ENCODE measurements around the gene CDK6. TPM values are rescaled to one million over a fixed set of nuclear protein-coding genes. Genes with fewer than 3 reads are reported as not detected.

The CDK6 gene
- total RNA-seq, 1 donor from 2014 or later: 31.0 TPM

DNA sequence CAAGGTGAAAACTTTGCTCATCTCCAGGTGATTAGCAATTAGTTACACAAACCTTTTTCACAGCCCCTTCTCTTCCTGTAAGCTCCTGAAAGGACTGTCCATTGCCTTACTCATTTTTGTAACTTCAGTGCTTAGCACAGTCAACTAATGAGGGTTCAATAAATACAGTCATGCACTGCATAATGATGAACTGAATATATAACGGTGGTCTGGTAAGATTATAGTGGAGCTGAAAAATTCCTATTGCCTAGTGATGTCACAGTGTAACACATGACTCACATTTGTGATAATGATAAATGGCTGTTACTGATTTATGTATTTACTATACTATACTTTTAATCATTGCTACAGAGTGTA is 233.3 kb downstream of the CDK6 start:
- DNase-seq (ENCODE audit: low spot score) (no peak), ATAC-seq (no peak)
- intact Hi-C loops (cut with DNase I): no loop called here

DNA sequence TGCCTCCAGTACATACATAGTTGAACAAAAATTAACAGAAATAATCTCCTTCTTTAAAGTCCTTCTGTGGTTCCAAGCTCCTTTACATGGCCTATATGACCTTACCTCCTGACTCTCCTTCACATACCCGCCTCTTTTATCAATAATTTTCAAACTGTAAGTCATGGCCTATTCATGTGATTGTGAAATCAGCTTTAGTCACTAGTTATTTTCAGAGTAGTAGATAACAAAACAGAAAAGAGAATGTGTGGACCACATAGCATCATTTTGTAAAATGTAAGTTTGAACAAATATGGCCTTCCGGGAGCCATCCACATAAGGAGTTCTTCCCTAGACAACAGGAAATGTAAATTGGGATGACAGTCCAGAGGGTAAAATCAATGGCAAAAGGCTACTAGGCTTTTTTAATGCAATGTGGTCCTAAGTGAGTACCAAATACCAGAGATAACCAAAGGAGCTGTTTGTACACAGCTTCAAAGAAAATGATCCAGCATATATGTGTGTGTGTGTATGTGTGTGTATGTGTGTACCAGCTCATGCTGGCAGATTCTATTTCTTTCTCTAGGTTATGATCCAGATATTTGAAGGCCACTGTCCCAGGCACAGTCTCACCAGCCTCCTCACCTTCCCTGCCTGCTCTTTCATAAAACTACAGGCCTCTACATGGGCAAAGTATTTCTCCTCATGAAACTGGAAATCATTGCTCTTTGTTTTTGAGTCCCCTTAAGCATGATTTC is 233.9 kb downstream of the CDK6 start:
- intact Hi-C loops (cut with DNase I): no loop called here
- DNase-seq (ENCODE audit: low spot score) (no peak), ATAC-seq (no peak)

DNA sequence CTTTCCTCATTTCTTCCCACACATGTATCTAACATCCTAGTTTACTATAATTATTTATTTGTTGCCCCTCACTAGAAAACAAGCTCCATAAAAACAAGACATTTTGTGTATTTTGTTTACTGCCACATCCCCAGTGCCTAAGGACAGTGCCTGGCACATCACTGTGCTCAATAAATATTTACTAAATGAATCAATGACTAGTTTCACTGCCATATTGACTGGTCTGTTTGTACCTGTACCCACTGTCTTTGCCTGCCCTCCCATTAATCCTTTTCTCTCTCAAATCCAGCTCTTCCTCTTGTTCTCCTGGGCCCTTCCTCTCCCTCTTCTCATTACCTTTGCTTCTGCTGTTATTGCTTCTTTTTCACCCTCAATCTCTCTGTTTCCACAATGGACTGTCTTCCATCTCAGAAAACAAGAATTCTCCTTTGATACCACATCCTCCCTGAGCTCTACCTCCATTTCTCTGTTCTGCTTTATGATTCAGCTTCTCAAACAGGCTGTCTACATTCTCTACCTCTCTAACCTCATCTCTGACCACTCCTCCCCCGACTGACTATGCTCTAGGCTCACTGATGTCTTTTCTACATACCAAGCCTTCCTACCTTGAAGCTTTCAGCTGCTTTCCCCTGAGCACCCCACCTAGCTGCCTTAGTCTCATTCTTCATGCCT is 237.9 kb downstream of the CDK6 start:
- intact Hi-C loops (cut with DNase I): no loop called here
- ATAC-seq (no peak), DNase-seq (ENCODE audit: low spot score) (no peak)

DNA sequence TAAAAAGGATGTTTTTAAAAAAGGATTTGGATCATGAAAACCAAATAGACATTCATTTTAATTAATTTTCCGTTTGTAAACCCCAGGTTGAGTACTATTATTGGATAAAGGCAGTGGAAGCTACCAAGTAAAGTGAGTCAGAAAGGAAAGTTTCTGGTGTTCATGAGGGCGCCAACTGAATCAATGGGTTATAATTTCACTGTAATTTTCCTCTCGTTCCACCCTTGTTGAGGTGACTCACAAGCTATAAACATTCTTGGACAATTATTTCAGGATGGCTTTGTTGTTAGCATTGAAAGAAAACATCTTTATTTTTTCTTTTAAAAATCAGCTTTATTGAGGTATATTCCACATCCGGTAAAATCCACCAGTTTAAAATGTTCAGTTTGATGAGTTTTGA is 241.1 kb downstream of the CDK6 start:
- DNase-seq (ENCODE audit: low spot score) (no peak), ATAC-seq (no peak)
- intact Hi-C loops (cut with DNase I): no loop called here

DNA sequence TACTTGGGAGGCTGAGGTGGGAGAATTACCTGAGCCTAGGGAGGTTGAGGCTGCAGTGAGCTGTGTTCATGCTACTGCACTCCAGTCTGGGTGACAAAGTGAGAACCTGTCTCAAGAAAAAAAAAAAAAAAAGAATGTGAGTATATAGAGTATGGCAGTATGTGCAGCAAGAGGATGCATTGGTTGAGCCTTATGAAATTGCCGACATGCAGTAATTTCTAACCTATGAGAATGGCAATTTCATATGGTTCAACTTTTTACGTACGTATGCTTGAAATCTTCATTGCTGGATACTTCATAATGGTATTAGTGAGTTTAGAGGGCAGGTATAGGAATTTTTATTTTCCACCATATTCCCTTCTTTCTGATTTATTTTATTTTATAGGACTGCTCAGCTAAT is 241.6 kb downstream of the CDK6 start:
- DNase-seq (ENCODE audit: low spot score) (no peak), ATAC-seq (no peak)
- intact Hi-C loops (cut with DNase I): no loop called here

DNA sequence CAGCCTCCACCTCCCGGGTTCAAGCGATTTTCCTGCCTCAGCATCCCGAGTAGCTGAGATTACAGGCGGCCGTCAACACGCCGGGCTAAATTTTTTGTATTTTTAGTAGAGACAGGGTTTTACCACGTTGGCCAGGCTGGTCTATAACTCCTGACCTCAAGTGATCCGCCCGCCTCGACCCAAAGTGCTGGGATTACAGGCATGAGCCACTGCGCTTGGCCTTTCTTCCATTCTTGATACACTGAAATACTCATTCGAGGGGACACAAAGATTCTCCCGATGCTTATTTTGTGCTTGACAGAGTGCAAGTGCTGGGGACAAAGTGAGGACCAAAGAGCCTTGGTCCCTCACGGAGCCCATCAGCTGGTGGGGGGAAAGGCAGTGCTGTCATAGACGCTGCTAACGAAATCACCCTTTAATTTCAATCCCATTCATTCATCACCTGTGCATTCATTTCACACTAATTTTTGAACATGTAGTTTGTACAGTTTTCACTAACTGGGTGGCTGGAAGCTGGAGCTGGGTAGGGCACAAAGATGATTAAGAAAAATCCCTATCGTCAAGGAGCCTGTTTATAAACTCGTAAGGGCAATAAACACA is 245.6 kb downstream of the CDK6 start:
- intact Hi-C loops (cut with DNase I): no loop called here

DNA sequence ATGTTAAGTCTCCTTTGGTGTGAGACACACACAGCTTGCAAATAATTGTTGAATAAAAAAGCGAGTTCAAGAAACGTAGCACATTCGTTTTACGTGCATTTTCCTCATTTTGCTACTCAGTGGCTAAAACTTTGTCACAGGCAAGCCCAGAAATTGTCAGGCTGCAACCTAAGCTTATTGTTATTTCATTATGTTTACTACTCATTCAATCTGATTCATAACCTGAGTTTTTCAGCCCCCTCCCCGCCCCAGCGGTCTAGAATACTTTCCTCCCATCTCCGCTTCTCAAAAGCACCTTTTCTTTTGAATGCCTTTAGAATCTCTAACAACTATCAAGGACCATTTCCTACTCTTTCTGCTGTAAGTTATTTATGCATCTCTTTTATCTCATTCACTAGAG is 247.3 kb downstream of the CDK6 start:
- DNase-seq (ENCODE audit: low spot score) (no peak), ATAC-seq (no peak)
- intact Hi-C loops (cut with DNase I): no loop called here

More for the DNA sequence above, 245.6 kb downstream of the CDK6 start:
- ATAC-seq (no peak), DNase-seq (ENCODE audit: low spot score) (no peak)

DNA sequence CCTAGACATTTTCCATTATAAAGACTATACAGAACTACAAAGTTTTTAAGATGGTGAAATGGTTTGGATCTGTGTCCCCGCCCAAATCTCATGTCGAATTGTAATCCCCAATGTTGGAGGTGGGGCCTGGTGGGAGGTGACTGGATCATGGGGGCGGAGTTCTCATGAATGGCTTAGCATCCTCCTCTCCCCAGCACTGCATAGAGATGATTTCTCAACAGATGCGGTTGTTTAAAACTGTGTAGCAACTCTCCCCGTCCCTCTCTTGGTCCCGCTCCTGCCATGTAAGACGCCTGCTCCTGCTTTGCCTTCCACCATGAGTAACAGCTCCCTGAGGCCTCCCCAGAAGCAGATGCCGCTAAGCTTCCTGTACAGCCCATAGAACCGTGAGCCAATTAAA is 247.8 kb downstream of the CDK6 start:
- intact Hi-C loops (cut with DNase I): no loop called here
- ATAC-seq (no peak), DNase-seq (ENCODE audit: low spot score) (no peak)

DNA sequence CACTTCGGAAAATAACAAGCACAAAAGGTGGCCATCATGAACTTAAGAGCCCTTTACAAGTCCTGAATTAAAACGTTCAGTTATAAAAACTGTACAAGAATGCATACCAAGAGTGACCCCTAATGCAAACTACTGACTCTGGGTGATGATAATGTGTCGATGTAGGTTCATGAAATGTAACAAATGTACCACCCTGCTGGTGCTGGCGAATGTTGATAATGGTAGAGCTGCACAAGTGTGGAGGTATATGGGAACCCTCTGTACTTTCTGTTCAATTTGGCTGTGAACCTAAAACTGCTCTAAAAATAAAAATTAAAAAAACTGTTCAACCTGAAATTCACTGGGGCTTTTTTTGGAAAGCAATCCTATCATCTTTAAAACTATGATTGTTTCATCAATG is 249.5 kb downstream of the CDK6 start:
- no peak for DNase-seq (ENCODE audit: low spot score)
- ATAC-seq: no peak
- intact Hi-C loops (cut with DNase I): no loop called here

DNA sequence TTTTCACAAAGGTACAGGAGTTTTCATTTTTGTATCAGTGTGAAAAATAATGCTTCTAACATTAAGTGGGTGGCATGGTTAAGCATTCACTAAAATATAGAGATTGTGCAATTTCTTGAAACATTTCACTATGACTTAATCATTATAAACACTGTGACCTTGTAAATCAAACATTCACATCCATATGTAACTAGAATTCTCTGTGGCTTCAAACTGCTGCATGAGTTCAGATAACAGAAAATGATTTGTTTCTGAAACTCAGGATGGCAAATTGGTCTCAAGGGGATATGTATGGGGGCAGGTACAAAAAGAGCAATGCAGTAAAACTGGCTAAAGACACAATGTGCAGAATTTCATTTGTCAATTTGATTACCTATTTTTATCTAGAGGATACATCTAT is 250.0 kb downstream of the CDK6 start:
- DNase-seq (ENCODE audit: low spot score) (no peak), ATAC-seq (no peak)
- intact Hi-C loops (cut with DNase I): no loop called here

DNA sequence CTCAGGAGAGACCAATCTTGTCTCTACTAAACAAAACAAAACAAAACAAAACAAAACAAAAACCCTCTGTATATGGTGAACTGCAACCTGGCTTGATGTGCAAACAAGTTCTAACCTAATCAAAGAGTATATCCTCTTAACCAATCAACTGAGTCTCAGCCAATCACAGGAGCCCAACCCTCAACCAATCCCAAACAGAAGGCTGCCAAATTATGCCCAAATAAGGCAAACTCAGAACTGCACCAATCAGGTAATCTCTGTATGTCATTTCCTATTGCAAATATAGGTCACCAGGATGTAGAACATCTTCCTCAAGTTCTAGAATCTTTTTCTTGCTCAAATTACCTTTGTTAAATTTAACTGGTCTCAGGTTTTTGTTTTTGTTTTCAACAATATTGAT is 251.4 kb downstream of the CDK6 start:
- no peak for DNase-seq (ENCODE audit: low spot score)
- no peak for ATAC-seq
- intact Hi-C loops (cut with DNase I): no loop called here

DNA sequence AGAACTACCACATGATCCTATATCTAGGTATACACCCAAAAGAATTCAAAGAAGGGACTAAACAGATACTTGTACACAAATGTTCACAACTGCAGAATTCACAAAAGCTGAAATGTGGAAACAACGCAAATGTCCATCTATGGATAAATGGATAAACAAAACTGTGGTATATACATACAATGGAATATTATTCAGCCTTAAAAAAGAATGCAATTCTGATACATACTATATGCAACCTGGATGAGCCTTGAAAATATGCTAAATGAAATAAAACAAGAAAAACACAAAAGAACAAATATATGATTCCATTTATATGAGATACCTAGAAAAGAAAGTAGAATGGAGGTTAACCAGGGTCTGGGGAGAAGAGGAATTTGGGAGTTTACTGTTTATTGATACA is 253.4 kb downstream of the CDK6 start:
- intact Hi-C loops (cut with DNase I): no loop called here
- no peak for ATAC-seq
- DNase-seq (ENCODE audit: low spot score): no peak

DNA sequence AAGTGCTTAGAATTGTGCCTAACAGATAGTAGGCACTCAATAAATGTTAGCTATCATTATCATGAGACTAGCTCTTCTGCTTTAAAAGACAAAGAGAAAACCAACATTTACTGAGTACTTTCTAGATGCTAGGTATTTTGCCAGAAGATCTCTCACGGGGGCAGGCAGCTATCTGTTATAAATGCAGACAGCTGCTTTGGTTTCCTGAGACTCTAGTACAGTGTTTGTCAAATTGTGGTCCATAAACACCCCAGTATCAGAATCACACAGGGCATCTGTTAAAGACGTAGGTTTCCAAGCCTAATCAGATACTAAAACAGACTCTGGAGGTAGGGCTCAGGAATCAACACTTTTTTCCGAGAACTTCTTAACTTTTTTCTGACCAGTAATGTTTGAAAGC is 260.1 kb downstream of the CDK6 start:
- ATAC-seq: no peak
- intact Hi-C loops (cut with DNase I): no loop called here

DNA sequence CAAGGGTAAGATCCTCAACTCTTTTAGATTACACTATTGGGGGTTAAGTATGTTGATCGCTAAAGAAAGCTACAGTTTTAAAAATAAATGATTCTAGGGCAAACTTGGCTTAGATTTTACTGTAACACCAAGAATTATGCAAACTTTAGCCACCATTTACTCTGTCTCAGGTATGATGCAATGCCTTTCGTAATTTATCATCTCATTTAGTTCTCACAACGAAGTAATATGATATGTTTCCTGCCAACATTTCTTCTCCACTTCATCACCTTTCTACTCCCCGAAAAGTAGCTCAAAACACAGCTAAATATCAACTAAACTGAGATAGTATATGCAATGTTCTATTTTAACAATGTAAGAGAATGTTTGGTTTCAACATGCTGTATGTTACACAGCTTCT is 267.2 kb downstream of the CDK6 start:
- intact Hi-C loops (cut with DNase I): no loop called here
- DNase-seq (ENCODE audit: low spot score): no peak
- no peak for ATAC-seq

More for the DNA sequence above, 260.1 kb downstream of the CDK6 start:
- no peak for DNase-seq (ENCODE audit: low spot score)

DNA sequence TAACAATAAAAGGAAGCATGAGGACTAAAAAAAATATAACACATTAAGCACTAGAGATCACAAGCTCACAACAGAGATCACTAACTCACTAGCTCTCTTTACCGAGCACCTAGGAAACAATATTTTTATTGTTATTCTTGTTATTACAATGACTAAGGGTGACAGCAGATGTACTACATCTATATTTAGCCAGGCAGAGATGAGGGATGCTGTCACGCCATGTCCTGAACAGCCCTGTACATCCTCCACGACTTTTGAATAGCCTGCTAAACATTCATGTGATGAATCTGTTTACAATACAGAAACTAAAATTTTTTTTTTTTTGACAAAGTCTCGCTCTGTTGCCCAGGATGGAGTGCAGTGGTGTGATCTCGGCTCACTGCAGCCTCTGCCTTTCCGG is 268.9 kb downstream of the CDK6 start:
- intact Hi-C loops (cut with DNase I): no loop called here

DNA sequence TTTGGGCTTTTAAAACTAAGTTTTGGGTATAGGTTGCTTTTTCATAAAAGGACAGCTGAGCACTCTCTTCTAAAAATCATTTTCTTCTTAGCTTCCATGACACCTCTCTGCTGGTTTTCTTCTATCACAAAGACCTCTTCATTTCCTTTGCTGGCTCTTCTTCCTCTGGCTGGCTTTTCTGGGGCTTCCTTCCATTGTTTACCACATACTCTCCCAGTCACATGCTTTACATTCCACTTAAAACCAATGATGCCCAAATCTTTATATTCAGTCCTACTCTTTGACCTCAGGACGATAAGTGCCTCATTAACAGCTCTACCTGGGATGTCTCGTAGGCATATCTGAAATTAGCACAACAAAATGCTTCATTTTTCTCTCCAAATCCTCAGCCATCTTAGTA is 273.0 kb downstream of the CDK6 start:
- intact Hi-C loops (cut with DNase I): no loop called here
- ATAC-seq: no peak

More for the DNA sequence above, 268.9 kb downstream of the CDK6 start:
- ATAC-seq (no peak), DNase-seq (ENCODE audit: low spot score) (no peak)

DNA sequence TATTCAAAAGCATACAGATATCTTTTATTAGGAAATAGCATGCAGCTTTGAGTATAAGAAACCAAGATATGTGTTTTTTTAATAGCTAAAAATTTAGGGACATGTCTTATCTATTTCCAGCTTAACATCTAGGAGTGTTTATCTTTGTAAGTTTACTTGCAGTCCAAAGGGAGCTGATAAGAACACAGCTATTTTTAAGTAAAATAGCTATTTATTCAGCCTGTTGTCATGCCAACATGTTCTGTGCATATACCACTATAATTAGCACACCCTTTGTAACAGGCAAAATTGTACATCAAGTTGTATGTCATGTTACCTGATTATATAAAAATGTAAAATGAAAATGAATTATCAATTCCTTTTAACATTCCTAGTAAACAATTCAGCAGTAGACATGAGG is 275.8 kb downstream of the CDK6 start:
- intact Hi-C loops (cut with DNase I): no loop called here

More for the DNA sequence above, 273.0 kb downstream of the CDK6 start:
- no peak for DNase-seq (ENCODE audit: low spot score)

DNA sequence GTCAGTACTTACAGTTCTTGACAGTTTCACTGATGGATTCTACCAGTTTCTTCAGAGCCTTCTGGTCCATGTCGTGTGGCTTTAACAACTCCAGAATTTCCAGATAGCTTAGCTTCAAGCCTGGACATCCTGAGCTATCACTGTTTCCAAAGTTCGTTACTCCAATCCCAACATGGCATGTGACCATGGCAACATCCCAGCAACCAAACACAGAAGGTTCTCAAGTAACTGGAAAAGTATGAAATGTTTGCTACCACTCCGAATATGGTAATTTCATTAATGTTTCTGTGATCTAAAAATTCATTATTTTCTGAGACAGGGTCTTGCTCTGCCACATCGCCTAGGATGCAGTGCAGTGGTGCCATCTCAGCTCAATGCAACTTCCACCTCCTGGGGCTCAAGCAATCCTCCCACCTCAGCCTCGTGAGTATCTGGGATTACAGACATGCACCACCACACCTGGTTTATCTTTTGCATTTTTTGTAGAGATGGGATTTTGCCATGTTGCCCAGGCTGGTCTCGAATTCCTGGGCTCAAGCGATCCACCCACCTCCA is 278.5 kb downstream of the CDK6 start:
- no peak for ATAC-seq
- DNase-seq (ENCODE audit: low spot score): no peak
- intact Hi-C loops (cut with DNase I): no loop called here

More for the DNA sequence above, 275.8 kb downstream of the CDK6 start:
- DNase-seq (ENCODE audit: low spot score) (no peak), ATAC-seq (no peak)

DNA sequence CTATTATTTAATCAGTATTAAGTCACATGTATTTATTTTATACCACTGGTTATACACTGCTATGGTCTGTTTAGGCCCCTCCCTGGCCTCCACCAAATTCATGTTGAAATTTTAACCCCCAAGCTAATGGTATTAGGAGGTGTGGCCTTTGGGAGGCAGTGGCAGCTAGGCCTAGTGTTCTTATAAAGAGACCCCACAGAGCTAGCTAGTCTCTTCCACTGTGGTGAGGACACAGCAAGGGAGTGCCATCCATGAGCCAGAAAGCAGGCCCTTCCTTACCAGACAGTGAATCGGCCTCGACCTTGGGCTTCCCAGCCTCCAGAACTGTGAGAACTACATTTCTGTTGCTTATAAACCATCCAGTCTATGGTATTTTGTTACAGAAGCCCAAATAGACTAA is 279.1 kb downstream of the CDK6 start:
- ATAC-seq (no peak), DNase-seq (ENCODE audit: low spot score) (no peak)
- intact Hi-C loops (cut with DNase I): no loop called here
